IPS-NIHi7 (cell line): Measurements from ENCODE around the gene RGS3.
A peak's percentile ranks its signal among the peaks of the same experiment; 100 is the strongest.

Source experiments
- DNase-seq: peaks from one replicate; pipeline ENCODE4 v3.0.0; 2012; ENCODE audit warnings: mixed read lengths; ENCODE audit errors: extremely low spot score

The RGS3 gene

DNA sequence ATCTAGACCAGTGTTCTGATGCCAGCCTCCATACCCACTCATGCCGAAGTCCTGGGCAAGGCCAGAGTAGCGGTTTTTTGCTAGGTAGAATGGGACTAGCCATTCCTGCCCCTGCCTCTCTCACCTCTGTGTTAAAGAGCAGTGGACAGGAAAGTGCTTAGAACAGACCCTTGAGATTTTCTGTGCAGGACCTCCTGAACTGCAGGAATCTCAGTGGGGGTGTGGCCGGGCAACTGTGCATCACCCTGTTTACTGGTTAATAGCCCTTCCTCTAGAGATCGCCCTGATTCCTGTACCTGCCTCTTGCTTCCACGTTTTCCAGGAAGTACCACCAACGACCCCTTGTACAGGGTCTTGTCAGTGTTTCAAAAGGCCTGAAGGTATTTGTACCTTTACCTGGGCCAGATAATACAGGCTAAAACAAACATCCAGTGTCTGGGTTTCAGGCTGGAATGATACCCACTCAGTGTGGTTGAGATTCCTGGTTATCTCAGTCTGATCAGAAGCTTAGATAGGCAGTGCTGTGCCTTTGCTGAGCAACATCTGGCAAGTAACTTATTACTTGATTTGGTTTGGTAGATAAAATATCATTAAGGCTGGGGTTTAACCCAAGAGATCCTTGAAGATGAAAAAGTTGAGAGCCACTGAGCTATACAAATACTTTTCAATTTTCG lies 65.9 kb downstream of the RGS3 start:
- no peak for DNase-seq

DNA sequence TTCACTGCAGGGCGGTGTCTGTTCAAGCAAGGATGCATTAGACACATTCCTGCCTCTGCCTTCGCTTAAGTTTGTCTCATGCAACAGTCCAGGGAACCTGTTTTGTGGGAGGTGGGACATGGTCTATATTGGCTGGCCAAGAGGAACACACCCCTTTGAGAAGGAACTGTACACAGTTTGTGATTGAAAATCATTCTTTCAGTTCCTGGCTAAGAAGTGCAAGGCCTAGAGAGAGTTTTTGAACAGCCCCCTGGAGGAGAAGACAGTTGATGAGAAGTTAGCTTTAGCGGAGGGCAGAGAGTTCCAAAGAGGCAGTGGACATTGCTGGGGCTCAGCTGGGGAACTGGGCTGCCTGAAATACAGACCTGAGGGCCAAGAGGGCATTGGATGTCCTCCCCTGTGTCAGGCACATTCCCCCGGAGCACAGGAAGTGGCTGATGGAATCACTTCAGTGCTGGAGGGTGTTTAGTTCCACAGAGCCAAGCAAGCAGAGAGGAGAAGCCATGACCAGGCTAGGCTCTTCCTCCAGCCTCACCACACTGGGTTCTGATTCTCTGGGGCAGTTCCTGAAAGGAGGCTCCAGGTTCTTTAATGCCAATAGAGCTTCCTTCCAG lies 66.6 kb downstream of the RGS3 start:
- DNase-seq, result no peak

DNA sequence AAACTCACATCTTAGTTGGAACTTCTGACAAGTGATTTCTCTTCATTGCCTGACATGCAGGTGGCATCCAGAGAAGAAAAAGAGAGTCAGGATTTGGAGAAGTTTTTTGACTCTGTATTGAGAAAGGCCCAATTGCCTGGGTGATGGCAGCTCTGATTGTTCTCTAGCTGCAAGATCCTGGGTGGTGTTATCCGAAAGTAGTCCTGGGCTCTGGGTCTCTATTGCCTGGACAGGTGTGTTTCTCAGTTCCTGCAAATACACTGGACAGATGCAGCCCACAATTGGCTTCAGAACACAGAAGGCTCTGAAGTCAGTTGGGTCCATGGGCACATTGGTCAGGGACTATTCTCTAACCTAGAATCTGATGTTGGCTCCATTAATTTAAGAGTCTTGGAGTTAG lies 67.4 kb downstream of the RGS3 start:
- DNase-seq, result no peak

DNA sequence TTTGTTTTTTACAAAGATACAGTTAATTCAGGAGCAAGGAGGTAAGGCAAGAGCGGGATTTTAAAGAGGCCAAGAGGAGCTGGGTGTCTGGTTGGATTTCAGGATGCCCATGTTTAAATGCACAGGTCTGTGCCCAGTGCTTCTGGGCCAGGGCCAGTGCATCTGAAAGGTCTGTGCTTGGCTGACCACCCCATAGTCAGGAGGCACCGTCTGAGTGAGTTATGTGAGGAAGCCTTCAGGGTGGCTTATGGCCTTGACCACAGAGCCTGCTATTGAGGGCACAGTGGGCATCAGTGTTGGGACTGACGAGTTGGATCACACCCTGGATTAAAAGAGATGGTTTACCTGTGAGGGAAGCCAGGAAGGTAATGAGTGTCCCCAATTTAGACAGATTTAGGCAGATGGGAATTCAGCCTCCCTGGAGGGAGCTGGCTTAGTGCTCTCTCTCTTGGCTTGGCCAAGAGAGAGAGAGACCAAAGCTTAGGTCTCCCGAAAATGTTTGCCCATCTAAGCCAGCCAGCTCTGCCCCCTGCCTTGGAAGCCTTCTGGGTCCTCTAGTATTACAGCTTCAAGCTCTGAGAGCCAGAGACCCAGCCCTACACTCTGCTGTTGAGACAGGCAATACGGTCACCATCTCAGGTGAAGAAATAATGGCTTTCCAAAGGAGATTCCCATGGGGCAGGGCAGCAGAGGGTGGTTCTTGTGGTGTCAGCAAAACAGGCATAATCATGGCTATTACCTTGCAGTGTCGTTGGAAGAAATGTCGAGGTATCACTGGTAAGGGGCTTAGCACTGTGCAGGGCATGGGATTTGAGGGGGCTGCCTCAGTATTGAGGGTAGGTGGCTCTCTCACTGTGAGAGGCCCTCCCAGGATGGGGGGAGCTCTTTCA lies 68.6 kb downstream of the RGS3 start:
- no peak for DNase-seq

DNA sequence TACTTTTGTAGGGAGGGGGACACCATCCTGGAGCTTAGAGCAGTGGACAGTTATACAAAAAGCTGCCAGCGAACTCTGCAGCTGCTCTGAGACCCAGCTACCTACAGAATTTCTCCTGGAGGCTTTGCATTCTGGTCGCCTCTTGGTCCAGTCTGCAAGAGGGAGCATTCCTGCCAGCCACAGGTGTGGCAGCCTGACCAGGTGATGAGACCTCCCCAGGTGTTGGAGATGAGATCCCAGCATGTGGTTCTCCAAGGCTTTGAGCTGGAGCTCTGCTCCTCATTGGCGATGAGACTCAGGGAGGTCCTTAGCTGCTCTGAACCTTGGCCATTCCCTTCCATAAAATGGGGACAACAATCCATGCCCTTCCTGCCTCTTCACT lies 69.3 kb downstream of the RGS3 start:
- no peak for DNase-seq

DNA sequence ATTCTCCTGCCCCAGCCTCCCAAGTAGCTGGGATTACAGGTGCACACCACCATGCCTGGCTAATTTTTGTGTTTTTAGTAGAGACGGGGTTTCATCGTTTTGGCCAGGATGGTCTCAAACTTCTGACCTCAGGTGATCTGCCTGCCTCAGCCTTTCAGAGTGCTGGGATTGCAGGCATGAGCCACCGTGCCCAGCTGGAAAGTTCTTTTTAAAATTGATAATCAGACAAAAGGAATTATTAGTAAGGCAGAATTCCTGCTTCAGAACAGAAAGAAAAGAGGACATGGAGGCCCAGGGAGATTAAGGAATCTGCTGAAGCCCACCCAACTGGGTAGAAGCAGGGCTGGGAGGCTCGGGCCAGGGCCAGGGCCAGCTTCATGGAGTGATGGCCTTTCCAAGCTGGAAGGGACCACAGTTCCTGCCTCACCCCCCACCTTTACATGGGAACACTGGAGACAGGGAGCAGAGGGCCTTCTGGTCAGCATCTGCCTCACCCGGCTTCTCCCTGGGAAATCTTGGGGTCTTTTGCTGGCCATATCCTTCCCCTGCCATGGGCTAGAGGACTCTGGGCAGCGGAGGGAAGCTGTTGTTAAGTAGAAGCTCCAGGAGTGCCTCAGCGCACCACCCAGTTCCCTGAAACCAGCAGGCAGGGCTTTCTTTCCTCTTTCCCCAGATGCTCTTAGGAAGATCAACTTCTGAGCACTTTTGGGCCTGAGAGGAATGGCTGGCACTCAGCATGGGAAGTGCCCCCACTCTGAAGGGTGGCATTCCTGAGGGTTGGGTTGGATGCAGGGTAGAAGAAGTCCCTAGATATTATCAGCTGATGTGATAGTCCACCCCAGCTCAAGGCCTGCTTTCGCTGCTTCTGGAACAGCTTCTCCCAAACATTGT lies 70.1 kb downstream of the RGS3 start:
- no peak for DNase-seq

DNA sequence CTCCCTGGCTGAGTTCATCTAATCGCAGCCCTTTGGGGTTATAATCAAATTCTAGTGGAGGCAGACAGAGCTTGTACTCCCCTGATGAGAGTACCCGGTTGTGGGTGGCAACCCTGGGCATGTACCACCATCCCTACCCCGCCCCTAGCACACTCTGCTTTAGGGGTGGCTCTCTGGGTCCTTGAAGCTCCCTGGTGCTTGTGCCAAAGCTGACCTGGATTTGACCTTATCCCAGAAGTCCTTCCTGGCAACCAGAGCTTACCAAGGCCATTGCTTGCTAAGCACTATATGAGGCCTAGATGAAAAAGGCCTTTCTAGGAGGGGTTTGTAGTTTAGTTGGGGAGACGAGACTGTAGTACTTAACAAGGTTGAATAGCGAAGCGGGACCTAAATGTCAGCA lies 72.2 kb downstream of the RGS3 start:
- no peak for DNase-seq

DNA sequence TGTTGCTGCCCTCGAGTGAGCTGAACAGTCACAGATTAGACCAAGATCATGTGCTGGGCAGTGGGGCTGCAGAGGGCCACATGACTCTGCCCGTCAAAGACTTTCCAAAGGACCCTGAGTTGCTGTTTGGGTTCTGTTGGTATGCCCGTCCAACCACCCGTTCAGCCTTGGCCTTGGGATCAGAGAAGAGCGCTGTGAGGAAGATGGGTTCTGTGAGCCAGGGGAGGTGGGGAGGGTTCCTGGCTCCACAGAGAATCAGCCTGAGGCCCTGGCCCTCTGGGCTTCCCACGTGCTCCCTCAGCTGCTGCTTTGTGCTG lies 72.6 kb downstream of the RGS3 start:
- DNase-seq, result no peak

DNA sequence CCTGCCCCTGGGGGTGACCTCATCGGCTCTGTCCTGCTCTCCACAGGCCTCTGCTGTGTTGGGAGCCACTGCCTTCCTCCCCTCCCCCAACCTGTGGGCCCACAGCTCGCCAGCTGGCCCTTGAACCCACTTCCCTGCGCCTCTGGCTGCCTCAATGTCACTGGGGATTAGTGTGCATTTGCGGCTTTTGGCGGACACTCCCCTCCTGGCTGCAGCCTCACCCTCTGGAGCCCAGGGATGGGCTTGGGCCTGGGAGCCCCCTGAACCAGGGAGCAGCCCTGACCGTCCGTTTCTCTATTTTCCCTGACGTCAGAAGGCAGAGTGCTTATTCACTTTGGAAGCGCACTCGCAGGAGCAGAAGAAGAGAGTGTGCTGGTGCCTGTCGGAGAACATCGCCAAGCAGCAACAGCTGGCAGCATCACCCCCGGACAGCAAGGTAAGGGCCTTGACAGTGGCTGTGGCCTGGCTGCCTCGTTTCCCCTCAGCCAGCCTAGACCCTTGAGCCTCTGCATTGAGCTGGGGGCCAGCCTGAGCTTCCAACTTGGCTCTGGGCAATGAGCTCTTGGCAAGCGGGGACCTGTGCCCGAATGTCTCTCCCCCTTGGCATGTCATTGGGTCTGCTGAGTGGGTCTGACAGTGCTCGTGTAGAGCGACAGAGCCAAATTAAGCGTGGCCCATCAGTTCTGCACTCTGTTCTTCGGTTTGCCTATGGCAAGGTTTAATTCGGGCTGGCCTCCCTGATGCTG lies 73.1 kb downstream of the RGS3 start:
- peak; percentile 60 for DNase-seq

DNA sequence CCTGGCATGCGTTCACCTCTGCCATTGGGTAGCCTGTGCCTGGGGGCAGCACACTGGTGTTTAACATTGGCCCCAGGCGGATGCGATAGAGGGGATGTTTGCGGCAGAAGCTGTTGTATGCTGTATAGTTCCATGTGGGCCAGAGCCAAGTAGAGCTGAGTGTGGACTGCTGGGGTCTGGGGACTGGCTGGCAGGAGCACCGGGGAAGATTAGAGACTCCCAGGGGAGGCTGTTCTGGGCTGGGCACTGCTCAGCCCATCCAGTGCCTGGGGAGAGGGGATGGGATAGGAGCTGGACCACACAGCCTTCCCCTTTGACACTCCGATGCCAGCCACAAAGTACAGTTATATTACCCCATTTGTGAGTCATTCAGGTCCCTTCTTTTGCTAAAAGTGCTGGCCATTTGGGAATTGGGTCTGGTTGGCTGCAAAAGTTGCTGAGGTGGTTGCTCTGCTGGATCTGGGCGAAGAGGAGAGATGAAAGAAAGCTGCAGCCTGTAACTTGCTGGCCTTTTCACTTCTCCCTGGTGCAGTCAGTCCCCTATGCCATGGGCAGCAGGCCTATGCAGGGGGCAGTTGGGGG lies 73.8 kb downstream of the RGS3 start:
- DNase-seq, result no peak

DNA sequence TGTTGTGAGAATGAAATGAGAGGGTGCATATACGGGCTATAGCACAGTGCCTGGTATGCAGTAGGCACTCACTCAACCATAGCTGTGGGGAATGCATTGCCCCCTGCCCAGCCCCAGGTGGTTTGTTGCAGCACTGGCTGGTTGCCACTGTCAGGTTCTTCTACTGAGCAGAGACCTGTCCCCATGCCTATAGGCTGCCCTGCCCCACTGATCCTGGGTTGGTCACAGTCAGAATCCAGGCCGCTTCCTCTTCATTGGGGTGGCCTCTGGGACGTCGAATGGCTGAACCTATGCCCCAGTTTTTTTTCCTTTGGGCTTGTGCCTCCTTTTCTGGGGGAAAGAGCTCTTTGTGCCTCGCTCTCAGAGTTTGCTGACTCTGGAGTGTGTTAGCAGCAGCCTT lies 74.6 kb downstream of the RGS3 start:
- no peak for DNase-seq

DNA sequence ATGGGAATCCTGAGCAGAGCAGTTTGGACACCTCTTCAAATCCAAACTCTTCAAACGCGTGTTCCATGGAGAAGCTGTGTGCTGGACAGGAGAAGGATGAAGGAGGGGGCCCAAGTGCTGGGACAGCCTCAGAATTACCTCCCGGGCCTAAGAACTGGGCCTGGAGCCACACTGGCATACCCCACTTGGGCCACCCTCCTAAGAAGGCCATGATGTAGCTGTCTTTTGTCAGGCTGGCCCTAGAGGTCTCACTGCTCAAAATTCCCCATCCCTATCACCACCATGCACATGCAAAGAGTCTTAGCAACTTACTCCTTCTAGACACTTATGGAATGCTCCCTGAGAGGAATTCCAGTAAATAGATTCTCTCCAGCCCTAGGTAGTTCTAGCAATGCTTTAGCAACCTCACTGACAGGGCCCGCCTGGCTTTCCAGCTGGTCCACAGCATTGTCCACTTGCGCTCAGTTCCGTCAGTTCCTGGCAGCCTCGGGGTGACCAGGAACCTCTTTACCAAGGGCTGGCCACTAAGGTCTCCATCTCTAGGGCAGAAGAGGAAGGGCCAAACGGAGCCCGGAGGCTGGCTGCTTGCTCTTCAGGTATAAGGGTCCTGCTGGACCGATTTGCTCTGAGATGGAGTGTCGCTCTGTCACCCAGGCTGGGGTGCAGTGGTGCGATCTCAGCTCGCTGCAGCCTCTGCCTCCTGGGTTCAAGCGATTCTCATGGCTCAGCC lies 75.3 kb downstream of the RGS3 start:
- DNase-seq, result no peak

DNA sequence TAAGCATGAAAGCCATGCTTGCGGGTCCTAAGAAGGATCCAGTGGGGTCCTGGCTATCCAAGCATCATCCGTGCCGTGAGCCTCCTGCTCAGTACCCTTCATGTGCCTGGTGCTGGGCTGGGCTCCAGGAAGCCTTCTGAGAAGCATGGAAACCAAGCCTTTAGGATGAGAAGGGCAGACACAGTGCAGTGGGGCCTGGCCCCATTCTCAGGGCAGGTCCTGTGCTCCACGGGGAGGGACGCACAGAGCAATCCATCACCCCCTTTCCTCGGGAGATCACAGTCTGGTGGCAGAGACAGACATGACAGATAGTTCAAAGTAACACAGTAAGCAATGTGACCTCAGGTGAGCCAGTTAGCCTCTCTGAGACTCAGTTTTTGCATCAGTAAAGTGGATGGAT lies 76.9 kb downstream of the RGS3 start:
- DNase-seq, result no peak

DNA sequence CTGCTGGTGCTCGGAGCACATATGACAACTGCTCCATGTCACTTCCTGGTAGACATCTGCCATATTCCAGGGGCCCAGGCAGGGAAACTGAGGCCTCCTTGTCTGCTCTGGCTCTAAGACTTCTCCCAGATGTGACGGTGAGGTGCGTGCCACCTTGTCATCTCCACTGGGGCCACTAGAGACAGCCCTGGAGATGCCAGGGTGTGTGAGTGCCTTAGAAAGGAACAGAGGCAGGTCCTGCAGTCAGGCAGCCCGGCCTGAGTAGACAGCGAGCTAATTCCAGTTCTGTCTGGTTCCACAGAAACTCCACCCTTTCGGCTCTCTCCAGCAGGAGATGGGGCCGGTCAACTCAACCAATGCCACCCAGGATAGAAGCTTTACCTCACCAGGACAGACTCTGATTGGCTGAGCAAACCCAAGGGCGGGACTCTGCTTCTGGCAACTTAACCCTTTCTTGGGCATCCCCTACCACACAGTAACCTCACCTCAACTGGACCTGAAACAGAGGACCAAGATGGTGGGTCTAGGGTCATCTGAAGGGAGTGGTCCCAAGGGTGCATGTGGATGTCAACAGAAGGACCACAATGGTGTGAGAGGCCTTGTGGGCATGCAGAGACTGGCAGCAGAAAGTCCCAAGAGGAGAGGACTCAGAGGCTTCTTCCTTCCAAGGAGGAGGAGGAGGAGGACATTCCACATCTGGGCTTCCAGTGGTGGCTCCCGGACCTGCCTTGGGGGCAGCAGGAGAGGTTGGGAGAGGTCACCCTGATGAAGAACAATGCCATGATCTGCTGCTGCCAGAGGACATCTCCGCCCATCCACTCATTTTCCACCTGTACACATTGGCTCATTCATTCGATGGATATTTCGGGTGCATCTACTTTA lies 77.7 kb downstream of the RGS3 start:
- DNase-seq, result peak; percentile 94

DNA sequence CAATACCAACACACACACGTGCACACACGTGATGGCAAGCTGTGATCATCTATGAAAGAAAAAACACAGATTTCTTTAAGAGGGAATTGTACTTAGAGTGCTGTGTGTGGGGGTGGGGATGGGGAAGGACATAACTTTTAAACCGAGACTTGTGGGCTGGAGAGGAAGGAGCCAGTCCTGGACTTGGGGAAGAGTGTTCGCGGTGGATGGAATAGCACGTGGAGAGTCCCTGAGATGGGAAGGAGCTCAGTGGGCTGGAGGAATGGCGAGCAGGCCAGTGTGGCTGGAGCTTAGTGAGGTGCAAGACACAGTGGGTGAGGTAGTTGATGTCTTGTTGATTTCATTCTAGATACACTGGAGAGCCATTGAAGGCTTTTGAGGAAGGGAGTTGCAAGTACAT lies 78.5 kb downstream of the RGS3 start:
- no peak for DNase-seq

DNA sequence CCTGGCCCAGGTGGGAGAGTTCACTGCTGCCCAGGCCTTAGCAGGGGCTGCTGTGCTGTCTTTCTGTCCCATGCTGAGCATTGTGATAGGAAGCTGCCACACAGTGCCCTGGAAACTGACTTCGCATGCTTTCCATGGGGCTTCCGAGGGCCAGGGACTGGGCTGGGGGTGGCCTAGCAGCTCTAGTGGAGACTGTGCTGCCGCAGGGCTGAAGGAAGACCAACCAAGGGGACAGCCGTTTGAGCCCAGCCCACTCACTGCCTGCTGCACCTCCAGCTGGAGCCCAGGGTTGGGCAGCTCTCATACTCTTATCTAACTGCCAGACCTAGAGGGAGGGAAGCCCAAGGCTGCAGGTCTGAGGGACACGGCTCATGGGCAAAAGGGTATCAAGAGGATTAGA lies 79.2 kb downstream of the RGS3 start:
- no peak for DNase-seq

DNA sequence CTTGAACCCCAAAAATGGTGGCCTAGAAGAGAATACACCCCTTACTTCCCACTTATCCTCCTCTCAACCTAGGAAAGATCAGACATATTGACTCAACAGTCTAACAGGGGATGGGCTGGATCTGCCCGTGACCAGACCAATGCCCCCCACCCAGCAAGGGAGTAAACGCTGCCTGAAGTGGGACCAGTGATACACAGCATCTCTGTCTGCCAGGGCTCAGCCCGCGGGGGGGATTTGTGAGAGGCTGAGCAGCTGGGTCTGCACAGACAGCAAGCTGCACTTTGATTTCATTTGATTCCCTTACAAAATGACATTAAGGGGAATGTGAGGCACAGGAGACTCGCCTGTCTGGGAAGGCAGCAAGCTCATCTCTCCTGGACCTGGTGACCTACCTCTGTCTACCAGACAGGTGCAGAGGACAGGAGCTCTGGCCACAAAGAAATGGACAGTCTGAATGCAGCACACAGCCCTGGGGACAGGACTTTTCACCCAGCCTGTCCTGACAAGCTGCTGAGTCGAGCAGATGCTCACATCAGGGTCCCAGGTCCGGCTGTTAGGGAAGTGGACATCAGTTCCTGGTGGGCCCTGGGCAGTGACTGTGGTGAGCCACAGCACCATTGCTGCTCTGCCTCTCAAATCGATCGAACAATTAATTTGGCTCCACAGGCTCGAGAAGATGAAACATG lies 79.9 kb downstream of the RGS3 start:
- no peak for DNase-seq

DNA sequence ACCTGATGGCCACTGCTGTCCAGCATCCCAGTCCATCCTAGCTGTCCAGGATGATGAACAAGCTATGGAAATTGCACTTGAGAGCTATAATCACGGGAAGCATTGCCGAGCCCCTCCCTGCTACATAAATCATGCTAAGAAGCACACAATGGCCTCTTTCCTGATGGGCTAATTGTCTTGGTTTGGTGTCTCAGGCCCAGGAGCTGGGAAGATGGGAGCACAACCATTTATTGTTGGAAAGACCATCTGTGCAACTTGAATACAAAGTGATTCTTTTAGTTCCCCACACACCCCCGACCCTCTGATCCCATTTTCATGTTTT lies 80.4 kb downstream of the RGS3 start:
- DNase-seq, result no peak

DNA sequence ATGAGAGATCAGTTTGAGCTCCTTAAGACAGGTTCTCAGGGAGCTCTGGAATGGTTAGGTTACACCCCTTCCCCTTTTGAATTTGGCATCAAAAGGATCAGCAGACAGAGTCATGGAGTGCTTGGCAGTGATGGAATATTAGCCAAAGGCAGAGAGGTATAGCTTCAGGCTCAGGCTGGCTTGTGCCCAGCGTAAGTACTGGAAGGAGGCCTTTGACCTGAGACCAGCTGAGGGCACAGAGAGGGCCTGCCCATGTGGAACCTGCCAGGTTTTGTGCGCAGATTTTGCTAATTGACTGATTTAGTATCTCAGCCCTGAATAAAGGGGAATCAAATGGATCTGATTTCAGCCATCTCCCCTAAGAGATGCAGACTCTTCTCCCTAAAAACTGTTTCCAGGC lies 81.5 kb downstream of the RGS3 start:
- no peak for DNase-seq
